Measurements from ENCODE around the gene PCNX2.

PCNX2 gene

DNA sequence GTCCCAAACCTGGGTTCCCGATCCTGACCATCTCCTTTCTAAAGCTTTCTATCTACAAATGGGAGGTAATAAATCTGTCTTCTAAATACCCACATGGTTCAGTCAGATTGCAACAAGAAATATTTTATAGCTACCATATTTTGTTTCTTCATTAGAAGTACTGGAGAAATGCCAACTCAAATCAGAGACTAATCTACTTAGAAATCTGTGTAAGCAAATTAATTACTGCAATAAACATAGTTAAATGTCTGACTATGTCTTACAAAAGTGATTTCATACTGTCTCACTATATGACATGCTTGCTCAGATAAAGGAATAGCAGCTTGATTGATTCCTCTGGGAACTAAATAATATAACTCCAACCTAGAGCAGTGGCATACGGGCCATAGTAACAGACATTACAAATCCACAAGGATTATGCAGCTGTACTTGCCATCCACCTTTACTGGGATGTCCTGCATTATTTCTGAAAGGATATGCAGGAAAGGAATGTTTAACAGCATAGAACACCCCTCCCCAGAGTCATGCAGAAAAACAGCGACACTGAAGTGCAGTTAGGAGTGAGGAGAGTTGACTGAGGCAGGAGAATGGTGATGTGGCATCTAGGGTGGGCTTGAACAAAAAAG is 80.3 kb downstream of the PCNX2 start:
- H2AFZ ChIP-seq (ENCODE audit: low read length), result no peak overlapping the region
- H3K27ac ChIP-seq (ENCODE audit: low read length), result no peak overlapping the region
- H3K36me3 ChIP-seq (replicated peaks; ENCODE audit: insufficient read depth, low read length), result no peaks in the 10 kb centered on the region
- H3K4me2 ChIP-seq (ENCODE audit: low read depth, low read length), result no peak overlapping the region
- no peaks in the 10 kb centered on the region for H3K9me3 ChIP-seq (replicated peaks; ENCODE audit: insufficient read depth, low read length)
- DNase-seq, result no peak
- no peaks in the 10 kb centered on the region for H3K27me3 ChIP-seq (replicated peaks; ENCODE audit: insufficient read depth, low read length)
- no peaks in the 10 kb centered on the region for H4K20me1 ChIP-seq (ENCODE audit: insufficient read depth, low read length)
- no peaks in the 10 kb centered on the region for H3F3A ChIP-seq (ENCODE audit: insufficient read depth, low read length)
- H3K4me1 ChIP-seq (ENCODE audit: low read length), result no peaks in the 10 kb centered on the region
- H3K9me2 ChIP-seq (replicated peaks; ENCODE audit: insufficient read depth, low read length), result no peaks in the 10 kb centered on the region
- no peak overlapping the region for H3K4me3 ChIP-seq (ENCODE audit: low read length)
- no peaks in the 10 kb centered on the region for H3K79me2 ChIP-seq (ENCODE audit: low read length)
- TF ChIP-seq CTCF (IDR thresholded peaks at IDR 0.05; ENCODE audit: low read length) (no peak), EZH2 (optimal IDR thresholded peaks at IDR 0.05; ENCODE audit: low read depth, low read length) (no peak)
- no peak overlapping the region for H3K9ac ChIP-seq (ENCODE audit: low read length)

DNA sequence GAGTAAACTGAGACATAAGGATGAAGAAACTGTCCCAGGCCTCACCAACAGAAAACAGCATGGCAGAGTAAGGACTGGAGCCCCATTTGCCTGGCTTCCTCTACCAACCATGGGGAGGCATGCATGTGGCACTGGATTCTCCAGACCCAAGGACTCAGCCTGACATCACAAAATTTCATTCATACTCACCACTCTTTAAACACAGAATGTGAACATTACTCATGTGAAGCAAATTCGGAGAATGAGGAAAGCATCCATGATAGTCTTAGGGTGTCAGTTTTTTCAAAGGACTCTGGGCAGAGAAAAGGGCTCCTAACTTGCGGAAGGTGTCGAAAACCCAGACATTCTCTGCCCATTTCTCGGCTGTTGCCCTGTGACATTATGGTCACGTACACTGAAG is 83.9 kb downstream of the PCNX2 start:
- H4K20me1 ChIP-seq (ENCODE audit: insufficient read depth, low read length), result no peaks in the 10 kb centered on the region
- no peaks in the 10 kb centered on the region for H3K27me3 ChIP-seq (replicated peaks; ENCODE audit: insufficient read depth, low read length)
- no peaks in the 10 kb centered on the region for H3K79me2 ChIP-seq (ENCODE audit: low read length)
- H2AFZ ChIP-seq (ENCODE audit: low read length), result no peak overlapping the region
- H3K9me2 ChIP-seq (replicated peaks; ENCODE audit: insufficient read depth, low read length), result no peaks in the 10 kb centered on the region
- no peaks in the 10 kb centered on the region for H3K36me3 ChIP-seq (replicated peaks; ENCODE audit: insufficient read depth, low read length)
- H3K9ac ChIP-seq (ENCODE audit: low read length), result no peak overlapping the region
- H3F3A ChIP-seq (ENCODE audit: insufficient read depth, low read length), result no peaks in the 10 kb centered on the region
- no peak overlapping the region for H3K27ac ChIP-seq (ENCODE audit: low read length)
- TF ChIP-seq EZH2phosphoT487 (IDR thresholded peaks at IDR 0.05; ENCODE audit: low read length), result no peak
- TF ChIP-seq EZH2 (optimal IDR thresholded peaks at IDR 0.05; ENCODE audit: low read depth, low read length), result no peak
- TF ChIP-seq CTCF (IDR thresholded peaks at IDR 0.05; ENCODE audit: low read length), result no peak
- DNase-seq, result no peak
- H3K4me2 ChIP-seq (ENCODE audit: low read depth, low read length), result no peak overlapping the region
- no peaks in the 10 kb centered on the region for H3K4me1 ChIP-seq (ENCODE audit: low read length)
- H3K4me3 ChIP-seq (ENCODE audit: low read length), result no peak overlapping the region
- H3K9me3 ChIP-seq (replicated peaks; ENCODE audit: insufficient read depth, low read length), result no peaks in the 10 kb centered on the region

DNA sequence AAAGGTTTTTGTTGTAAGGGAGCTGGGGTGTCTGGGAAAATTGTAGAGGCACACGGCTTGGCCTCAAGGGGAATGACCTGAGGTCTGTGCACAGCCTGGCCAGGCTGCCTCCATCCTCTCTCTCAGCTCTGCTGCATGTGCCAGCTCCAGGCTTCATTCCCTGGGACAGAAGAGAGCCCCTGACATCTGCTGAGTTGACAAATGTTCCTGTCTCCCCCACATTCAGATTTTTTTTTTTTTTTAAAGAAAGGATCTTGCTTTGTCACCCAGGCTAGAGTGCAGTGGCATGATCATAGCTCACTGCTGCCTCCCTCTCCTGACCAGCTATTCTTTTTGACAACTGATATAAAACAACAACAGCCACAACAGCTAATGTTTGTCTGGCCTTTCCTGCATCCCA is 84.4 kb downstream of the PCNX2 start:
- Histone ChIP-seq H3K27me3 (replicated peaks; ENCODE audit: insufficient read depth, low read length) (no peaks in the 10 kb centered on the region), H3K27ac (ENCODE audit: low read length) (no peak overlapping the region), H3K9me3 (replicated peaks; ENCODE audit: insufficient read depth, low read length) (no peaks in the 10 kb centered on the region), H3K79me2 (ENCODE audit: low read length) (no peaks in the 10 kb centered on the region), H3K4me2 (ENCODE audit: low read depth, low read length) (no peak overlapping the region), H4K20me1 (ENCODE audit: insufficient read depth, low read length) (no peaks in the 10 kb centered on the region), H3K9me2 (replicated peaks; ENCODE audit: insufficient read depth, low read length) (no peaks in the 10 kb centered on the region), H2AFZ (ENCODE audit: low read length) (no peak overlapping the region), H3K4me3 (ENCODE audit: low read length) (no peak overlapping the region), H3K36me3 (replicated peaks; ENCODE audit: insufficient read depth, low read length) (no peaks in the 10 kb centered on the region), H3K4me1 (ENCODE audit: low read length) (no peaks in the 10 kb centered on the region), H3K9ac (ENCODE audit: low read length) (no peak overlapping the region), H3F3A (ENCODE audit: insufficient read depth, low read length) (no peaks in the 10 kb centered on the region)
- DNase-seq, result no peak
- TF ChIP-seq EZH2phosphoT487 (IDR thresholded peaks at IDR 0.05; ENCODE audit: low read length) (no peak), EZH2 (optimal IDR thresholded peaks at IDR 0.05; ENCODE audit: low read depth, low read length) (no peak)

DNA sequence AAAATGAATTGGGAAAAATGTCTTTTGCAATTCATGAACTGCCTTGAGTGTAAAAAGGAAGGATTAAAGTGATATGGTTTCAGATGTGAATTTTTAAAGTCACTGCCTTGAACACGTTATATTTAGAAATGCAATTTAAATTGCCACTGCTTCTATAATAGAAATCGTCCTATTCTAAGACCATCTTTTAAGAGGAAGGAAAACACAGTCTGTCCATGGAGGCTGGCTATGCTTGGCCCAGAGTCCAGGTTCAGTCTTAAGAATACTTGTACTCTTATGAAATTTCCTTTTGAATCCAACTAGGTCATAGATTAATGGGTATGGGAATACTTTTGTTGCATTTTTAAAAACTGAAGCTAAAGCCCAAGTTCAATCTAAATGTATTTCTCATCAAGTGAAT is 86.0 kb downstream of the PCNX2 start:
- Histone ChIP-seq H3F3A (ENCODE audit: insufficient read depth, low read length) (no peaks in the 10 kb centered on the region), H3K27ac (ENCODE audit: low read length) (no peak overlapping the region), H3K4me1 (ENCODE audit: low read length) (no peaks in the 10 kb centered on the region), H3K9me3 (replicated peaks; ENCODE audit: insufficient read depth, low read length) (no peaks in the 10 kb centered on the region), H3K9me2 (replicated peaks; ENCODE audit: insufficient read depth, low read length) (no peaks in the 10 kb centered on the region), H4K20me1 (ENCODE audit: insufficient read depth, low read length) (no peaks in the 10 kb centered on the region), H3K79me2 (ENCODE audit: low read length) (no peaks in the 10 kb centered on the region), H3K4me2 (ENCODE audit: low read depth, low read length) (no peak overlapping the region), H3K9ac (ENCODE audit: low read length) (no peak overlapping the region), H3K4me3 (ENCODE audit: low read length) (no peak overlapping the region), H2AFZ (ENCODE audit: low read length) (no peak overlapping the region), H3K27me3 (replicated peaks; ENCODE audit: insufficient read depth, low read length) (no peaks in the 10 kb centered on the region), H3K36me3 (replicated peaks; ENCODE audit: insufficient read depth, low read length) (no peaks in the 10 kb centered on the region)
- TF ChIP-seq EZH2phosphoT487 (IDR thresholded peaks at IDR 0.05; ENCODE audit: low read length), result no peak
- DNase-seq, result no peak
